H9 (cell line): ENCODE data around the gene ASB16. TPM values are rescaled to one million over a fixed set of nuclear protein-coding genes. Genes with fewer than 3 reads are reported as not detected.

Experiments used
- DNase-seq: peaks from one replicate; pipeline ENCODE4 v3.0.0-alpha.2; 2017
- H2AFZ ChIP-seq: one replicate; pipeline ENCODE4 v1.6.1; 2013; ENCODE audit warnings: mild to moderate bottlenecking, low read length, control low read depth, moderate library complexity
- H2AK5ac ChIP-seq: 2 replicates; pipeline ENCODE4 v1.6.1; 2013; ENCODE audit warnings: low read length, control low read depth, mixed read lengths; ENCODE audit not compliant: insufficient read length
- H2BK120ac ChIP-seq: one replicate; pipeline ENCODE4 v1.6.1; 2013; ENCODE audit warnings: low read depth, mild to moderate bottlenecking, low read length, control low read depth, inconsistent platforms; ENCODE audit not compliant: poor library complexity, severe bottlenecking
- H2BK12ac ChIP-seq: 2 replicates; pipeline ENCODE4 v1.6.1; 2013; ENCODE audit warnings: low read length, control low read depth, mixed read lengths, low read depth; ENCODE audit not compliant: insufficient read length
- H2BK15ac ChIP-seq: 2 replicates; pipeline ENCODE4 v1.6.1; 2013; ENCODE audit warnings: low read depth, low read length, control low read depth
- H2BK20ac ChIP-seq: one replicate; pipeline ENCODE4 v1.6.1; 2013; ENCODE audit warnings: low read depth, mild to moderate bottlenecking, low read length, control low read depth, inconsistent platforms; ENCODE audit not compliant: poor library complexity, severe bottlenecking
- H2BK5ac ChIP-seq: 2 replicates; pipeline ENCODE4 v1.6.1; 2013; ENCODE audit warnings: low read length, control low read depth, mixed read lengths; ENCODE audit not compliant: insufficient read length
- H3K14ac ChIP-seq: 2 replicates; pipeline ENCODE4 v1.6.1; 2013; ENCODE audit warnings: low read length, control low read depth; ENCODE audit not compliant: insufficient read depth
- H3K18ac ChIP-seq: 2 replicates; pipeline ENCODE4 v1.6.1; 2013; ENCODE audit warnings: low read depth, mild to moderate bottlenecking, mixed read lengths, low read length, control low read depth; ENCODE audit not compliant: insufficient read length
- H3K23ac ChIP-seq: 2 replicates; pipeline ENCODE4 v1.6.1; 2013; ENCODE audit warnings: low read length, control low read depth, mixed read lengths, low read depth; ENCODE audit not compliant: insufficient read length
- H3K23me2 ChIP-seq: 2 replicates; pipeline ENCODE4 v1.6.1; 2013; ENCODE audit warnings: low read depth, mild to moderate bottlenecking, mixed read lengths, low read length, control low read depth; ENCODE audit not compliant: insufficient read length, poor library complexity, severe bottlenecking
- H3K27ac ChIP-seq: 2 replicates; pipeline ENCODE4 v1.5.1; 2013; ENCODE audit warnings: low read length, control low read depth, mixed read lengths, low read depth; ENCODE audit not compliant: insufficient read length
- H3K27me3 ChIP-seq: 2 replicates; pipeline ENCODE4 v1.6.1; 2013; ENCODE audit warnings: low read length, control low read depth, inconsistent platforms; ENCODE audit not compliant: insufficient read depth
- H3K4ac ChIP-seq: 2 replicates; pipeline ENCODE4 v1.6.1; 2013; ENCODE audit warnings: low read depth, mild to moderate bottlenecking, control low read depth, inconsistent platforms, low read length, moderate library complexity
- H3K4me1 ChIP-seq: 2 replicates; pipeline ENCODE4 v1.6.1; 2013; ENCODE audit warnings: low read length, control low read depth, inconsistent platforms; ENCODE audit not compliant: insufficient read depth
- H3K4me2 ChIP-seq: 2 replicates; pipeline ENCODE4 v1.6.1; 2013; ENCODE audit warnings: low read length, control low read depth, mixed read lengths; ENCODE audit not compliant: insufficient read length, insufficient read depth
- H3K56ac ChIP-seq: 2 replicates; pipeline ENCODE4 v1.6.1; 2013; ENCODE audit warnings: low read depth, mild to moderate bottlenecking, mixed read lengths, low read length, control low read depth; ENCODE audit not compliant: insufficient read length
- H3K79me1 ChIP-seq: 2 replicates; pipeline ENCODE4 v1.6.1; 2013; ENCODE audit warnings: low read depth, mild to moderate bottlenecking, moderate library complexity, low read length, control low read depth, inconsistent platforms; ENCODE audit not compliant: insufficient read depth, poor library complexity, severe bottlenecking
- H3K79me2 ChIP-seq: 2 replicates; pipeline ENCODE4 v1.6.1; 2013; ENCODE audit warnings: low read length, control low read depth, inconsistent platforms; ENCODE audit not compliant: insufficient read depth
- H3K9ac ChIP-seq: 2 replicates; pipeline ENCODE4 v1.6.1; 2013; ENCODE audit warnings: low read length, control low read depth, mixed read lengths; ENCODE audit not compliant: insufficient read length; ENCODE audit errors: extremely low read depth
- H3K9me3 ChIP-seq: one replicate; pipeline ENCODE4 v1.6.1; 2013; ENCODE audit warnings: low read depth, low read length, inconsistent platforms; ENCODE audit not compliant: control insufficient read depth
- H3T11ph ChIP-seq: one replicate; pipeline ENCODE4 v1.6.1; 2013; ENCODE audit warnings: mild to moderate bottlenecking, low read length, control low read depth, inconsistent platforms
- H4K20me1 ChIP-seq: one replicate; pipeline ENCODE4 v1.6.1; 2013; ENCODE audit not compliant: control insufficient read depth, insufficient read length, insufficient read depth
- H4K5ac ChIP-seq: 2 replicates; pipeline ENCODE4 v1.6.1; 2013; ENCODE audit warnings: low read depth, mild to moderate bottlenecking, mixed read lengths, low read length, control low read depth; ENCODE audit not compliant: insufficient read length
- H4K8ac ChIP-seq: replicated peaks from 2 replicates; pipeline ENCODE4 v1.6.1; 2013; ENCODE audit warnings: low read length, control low read depth, mixed read lengths, low read depth; ENCODE audit not compliant: insufficient read length
- H4K91ac ChIP-seq: 2 replicates; pipeline ENCODE4 v1.6.1; 2013; ENCODE audit warnings: low read depth, mild to moderate bottlenecking, moderate library complexity, mixed read lengths, low read length, control low read depth; ENCODE audit not compliant: insufficient read length
- H3K27ac Mint-ChIP-seq, 3 experiments: 2 replicates in 2 of 3; 3 replicates in 1 of 3; pipeline ENCODE4 v1.8.0; 2020 to 2021; ENCODE audit warnings: mixed read lengths in 3 of 3, mild to moderate bottlenecking in 1 of 3, moderate library complexity in 1 of 3
- H3K27me3 Mint-ChIP-seq: 2 replicates; pipeline ENCODE4 v1.8.0; 2021; ENCODE audit warnings: low read depth, mild to moderate bottlenecking, moderate library complexity, mixed read lengths
- H3K36me3 Mint-ChIP-seq, 3 experiments: 2 replicates in 2 of 3; 3 replicates in 1 of 3; pipeline ENCODE4 v1.8.0; 2020 to 2021; ENCODE audit warnings: low read depth in 3 of 3, mixed read lengths in 3 of 3; ENCODE audit not compliant: insufficient read depth in 1 of 3
- H3K4me1 Mint-ChIP-seq, 2 experiments: 2 replicates each; pipeline ENCODE4 v1.8.0; 2020; ENCODE audit warnings: mixed read lengths in 2 of 2
- H3K4me3 Mint-ChIP-seq, 2 experiments: 2 replicates in 1 of 2; 3 replicates in 1 of 2; pipeline ENCODE4 v1.8.0; 2020 to 2021; ENCODE audit warnings: mild to moderate bottlenecking in 2 of 2, mixed read lengths in 2 of 2, moderate library complexity in 1 of 2
- H3K9me3 Mint-ChIP-seq, 2 experiments: 2 replicates in 1 of 2; 3 replicates in 1 of 2; pipeline ENCODE4 v1.8.0; 2020; ENCODE audit warnings: mild to moderate bottlenecking in 2 of 2, mixed read lengths in 2 of 2, moderate library complexity in 1 of 2
- CTCF ChIP-seq: fragments of 200-600 bp; sonication (generic); conservative IDR thresholded peaks from 3 replicates; pipeline ENCODE4 v1.8.0; 2021; ENCODE audit warnings: antibody characterized with exemption, mild to moderate bottlenecking
- WGBS: extraction: QIAGEN DNeasy Blood & Tissue Kit; methylation state at CpG from one replicate; pipeline ENCODE4 v1.1.7; 2013; ENCODE audit warnings: missing lambda C conversion rate, low lambda C conversion rate, mixed read lengths; ENCODE audit not compliant: insufficient read length; ENCODE audit errors: extremely low coverage; 5-methylcytosine and 5-hydroxymethylcytosine counted together
- total RNA-seq: library from RNA; stranded (reverse); gene quantifications from 2 replicates; pipeline ENCODE4 v1.2.1, GENCODE V29; 2021

ASB16 gene
- total RNA-seq, 1 experiment from 2014 or later, result 0.90 TPM

GRCh38 chr17:44123356-44124117, 47.0 kb upstream of the ASB16 start, which contains the start of gene HDAC5:
Gene HDAC5 (minus strand): TSS chr17:44123641. CDS start chr17:44117515, 6,126 bp downstream.
- no peaks in the 10 kb centered on the region for H3K27me3 ChIP-seq
- H4K8ac ChIP-seq, result no peak within 1 kb of the TSS
- H3K9me3 ChIP-seq, result no peaks in the 10 kb centered on the region
- H4K5ac ChIP-seq, result no peak within 1 kb of the TSS
- peak; percentile 66; the same call in 2 of the 3 replicates for TF ChIP-seq CTCF
- no peak within 1 kb of the TSS for H3K27ac ChIP-seq
- H3K79me1 ChIP-seq, result no peaks in the 10 kb centered on the region
- peaks cover 6% of the 10 kb centered on the region; the same call in 1 of the 2 replicates for H3K4me1 ChIP-seq
- Mint-ChIP-seq H3K27ac (peak within 1 kb of the TSS; percentile 93 to 99 (median 98)), H3K4me1 (peaks cover 30 to 48% of the 10 kb centered on the region in 2 experiments), H3K27me3 (peaks cover 2% of the 10 kb centered on the region), H3K9me3 (no peaks in the 10 kb centered on the region), H3K4me3 (peak within 1 kb of the TSS; percentile 86 to 96), H3K36me3 (peaks cover 0 to 5% (median 2%) of the 10 kb centered on the region in 3 experiments; a peak in 2 of 7 replicates)
- H3T11ph ChIP-seq, result no peak within 1 kb of the TSS
- no CpG with 5 or more reads among the region's 78 CpGs for WGBS
- H2BK12ac ChIP-seq, result no peak within 1 kb of the TSS
- H4K20me1 ChIP-seq, result no peaks in the 10 kb centered on the region
- peak within 1 kb of the TSS; percentile 76 for H3K14ac ChIP-seq
- DNase-seq, result peak; percentile 99
- no peak within 1 kb of the TSS for H4K91ac ChIP-seq
- no peak within 1 kb of the TSS for H2AFZ ChIP-seq
- H2AK5ac ChIP-seq, result no peak within 1 kb of the TSS
- no peak within 1 kb of the TSS for H2BK20ac ChIP-seq
- H3K23ac ChIP-seq, result no peak within 1 kb of the TSS
- peak within 1 kb of the TSS; percentile 70 for H3K9ac ChIP-seq
- H2BK15ac ChIP-seq, result no peak within 1 kb of the TSS
- no peak within 1 kb of the TSS for H3K4ac ChIP-seq
- H2BK120ac ChIP-seq, result no peak within 1 kb of the TSS
- H3K56ac ChIP-seq, result no peak within 1 kb of the TSS
- H2BK5ac ChIP-seq, result no peak within 1 kb of the TSS
- H3K79me2 ChIP-seq, result peaks cover 2% of the 10 kb centered on the region; the same call in 1 of the 2 replicates
- H3K4me2 ChIP-seq, result peak within 1 kb of the TSS; percentile 90
- H3K23me2 ChIP-seq, result peaks cover 9% of the 10 kb centered on the region
- peak within 1 kb of the TSS; percentile 69 for H3K18ac ChIP-seq
